Peyer's patch (tissue), 4 donors: ENCODE results near the gene SHC2.

ENCODE experiments used
- CTCF ChIP-seq, 6 experiments: fragments of 450-650 bp in 4 of 6; fragments of 200-600 bp in 2 of 6; sonication (generic) in 1 of 6; IDR thresholded peaks; one replicate each; pipeline ENCODE4 v1.5.1; 2017 to 2019; ENCODE audit warnings: antibody characterized with exemption in 6 of 6, mild to moderate bottlenecking in 3 of 6, moderate library complexity in 1 of 6
- POLR2A ChIP-seq, 2 donors: fragments of 450-650 bp; IDR thresholded peaks; one replicate each; pipeline ENCODE4 v1.5.1; 2017; ENCODE audit warnings: antibody characterized with exemption in 2 of 2, mild to moderate bottlenecking in 2 of 2, moderate library complexity in 2 of 2

GRCh38 chr19:391207-391557 is 69.7 kb downstream of the SHC2 start:
- TF ChIP-seq CTCF (IDR thresholded peaks at IDR 0.05) (no peak), POLR2A (IDR thresholded peaks at IDR 0.05) (no peak)
